Measurements from ENCODE around the gene ZNRF3. TPM values are rescaled to one million over a fixed set of nuclear protein-coding genes. Genes with fewer than 3 reads are reported as not detected.
A peak's percentile ranks its signal among the peaks of the same experiment; 100 is the strongest.

Gene ZNRF3
- total and polyA plus RNA-seq, 11 donors = 1.8 to 9.2 (median 6.2) TPM

GRCh38 chr22:28899199-28899853 is 16.0 kb downstream of the ZNRF3 start:
- H3K4me1 ChIP-seq = peaks cover 0 to 30% (median 21%) of the 10 kb centered on the region in 12 donors
- intact Hi-C loops (cut with DNase I) = no loop called here
- H3K9me3 ChIP-seq = no peaks in the 10 kb centered on the region
- DNase-seq = no peak
- TF ChIP-seq CTCF (IDR thresholded peaks at IDR 0.05) = no peak
- TF ChIP-seq POLR2A (IDR thresholded peaks at IDR 0.05) = no peak
- 67 to 80% (median 76%) methylated on average over 9 of the region's 9 CpGs for WGBS, 4 donors
- no peak overlapping the region for H3K27ac ChIP-seq
- H3K27me3 ChIP-seq = no peaks in the 10 kb centered on the region
- no peaks in the 10 kb centered on the region for H3K36me3 ChIP-seq
- ATAC-seq = no peak
- no peak overlapping the region for H3K4me3 ChIP-seq

GRCh38 chr22:28900379-28900925 is 17.1 kb downstream of the ZNRF3 start:
- Histone ChIP-seq H3K27ac (no peak overlapping the region), H3K27me3 (no peaks in the 10 kb centered on the region), H3K4me1 (peaks cover 0 to 34% (median 25%) of the 10 kb centered on the region in 12 donors), H3K9me3 (no peaks in the 10 kb centered on the region), H3K4me3 (no peak overlapping the region), H3K36me3 (no peaks in the 10 kb centered on the region)
- no peak for DNase-seq
- TF ChIP-seq CTCF (IDR thresholded peaks at IDR 0.05) = no peak
- no peak for TF ChIP-seq POLR2A (IDR thresholded peaks at IDR 0.05)
- 84 to 94% (median 89%) methylated on average over 4 of the region's 4 CpGs for WGBS, 4 donors
- ATAC-seq = no peak
- intact Hi-C loops (cut with DNase I) = no loop called here

GRCh38 chr22:28902490-28902889 is 19.1 kb downstream of the ZNRF3 start:
- Histone ChIP-seq H3K4me3 (no peak overlapping the region), H3K4me1 (peaks cover 0 to 42% (median 29%) of the 10 kb centered on the region in 12 donors), H3K27me3 (no peaks in the 10 kb centered on the region), H3K36me3 (no peaks in the 10 kb centered on the region), H3K9me3 (no peaks in the 10 kb centered on the region), H3K27ac (no peak overlapping the region)
- no peak for ATAC-seq
- no peak for DNase-seq
- intact Hi-C loops (cut with DNase I) = no loop called here
- TF ChIP-seq POLR2A (IDR thresholded peaks at IDR 0.05) = no peak
- WGBS, 4 donors = 91 to 94% (median 93%) methylated on average over 3 of the region's 3 CpGs

GRCh38 chr22:28903080-28903479 is 19.7 kb downstream of the ZNRF3 start:
- Histone ChIP-seq H3K4me3 (no peak overlapping the region), H3K36me3 (no peaks in the 10 kb centered on the region), H3K9me3 (no peaks in the 10 kb centered on the region), H3K4me1 (peaks cover 0 to 46% (median 30%) of the 10 kb centered on the region in 12 donors), H3K27ac (peak overlapping the region in 9 of 12 donors; percentile 39 to 62 (median 48)), H3K27me3 (no peaks in the 10 kb centered on the region)
- DNase-seq (peak in 3 of 5 donors; percentile 23 to 53 (median 24)), ATAC-seq (peak in 3 of 4 donors; percentile 27 to 65 (median 55))
- intact Hi-C loops (cut with DNase I) = no loop called here
- TF ChIP-seq CTCF (IDR thresholded peaks at IDR 0.05) (no peak), POLR2A (IDR thresholded peaks at IDR 0.05) (no peak)
- 70 to 78% (median 74%) methylated on average over 8 to 11 of the region's 11 CpGs for WGBS, 4 donors
